Raji (cell line): ENCODE data around the gene WDR38.

ENCODE experiments used
- POLR2A ChIP-seq: IDR thresholded peaks from 2 replicates; pipeline ENCODE4 v1.6.1; 2011; ENCODE audit warnings: low read depth, low read length, control low read depth; ENCODE audit not compliant: insufficient read depth

Gene WDR38, protein sequence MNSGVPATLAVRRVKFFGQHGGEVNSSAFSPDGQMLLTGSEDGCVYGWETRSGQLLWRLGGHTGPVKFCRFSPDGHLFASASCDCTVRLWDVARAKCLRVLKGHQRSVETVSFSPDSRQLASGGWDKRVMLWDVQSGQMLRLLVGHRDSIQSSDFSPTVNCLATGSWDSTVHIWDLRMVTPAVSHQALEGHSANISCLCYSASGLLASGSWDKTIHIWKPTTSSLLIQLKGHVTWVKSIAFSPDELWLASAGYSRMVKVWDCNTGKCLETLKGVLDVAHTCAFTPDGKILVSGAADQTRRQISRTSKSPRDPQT

GRCh38 chr9:124852829-124853531, at the start of gene WDR38:
Gene WDR38, plus strand, starts transcription at chr9:124853460. Its CDS starts 72 bp downstream, at chr9:124853532.
- TF ChIP-seq POLR2A: no peak

GRCh38 chr9:124803911-124804310, 49.3 kb upstream of the WDR38 start:
- no peak for TF ChIP-seq POLR2A

DNA sequence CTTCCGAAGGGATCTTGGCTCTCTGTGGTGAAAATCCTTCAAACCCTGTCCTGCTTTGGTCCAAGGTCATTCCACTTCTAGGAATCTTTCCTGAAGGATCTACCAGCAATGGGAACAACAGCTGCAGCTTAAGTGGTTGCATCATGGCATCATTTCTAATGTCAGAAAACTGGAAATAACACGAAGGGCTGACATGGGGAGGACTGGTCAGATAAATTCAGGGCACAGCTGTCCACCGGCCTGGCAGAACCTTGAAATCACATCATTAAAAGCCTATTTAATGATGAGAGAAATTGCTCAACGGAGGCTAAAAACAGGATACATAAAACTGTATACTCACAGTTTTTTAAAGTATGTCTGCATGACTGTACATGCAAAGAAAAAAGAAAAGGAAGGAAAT, 48.1 kb upstream of the WDR38 start:
- TF ChIP-seq POLR2A: no peak

DNA sequence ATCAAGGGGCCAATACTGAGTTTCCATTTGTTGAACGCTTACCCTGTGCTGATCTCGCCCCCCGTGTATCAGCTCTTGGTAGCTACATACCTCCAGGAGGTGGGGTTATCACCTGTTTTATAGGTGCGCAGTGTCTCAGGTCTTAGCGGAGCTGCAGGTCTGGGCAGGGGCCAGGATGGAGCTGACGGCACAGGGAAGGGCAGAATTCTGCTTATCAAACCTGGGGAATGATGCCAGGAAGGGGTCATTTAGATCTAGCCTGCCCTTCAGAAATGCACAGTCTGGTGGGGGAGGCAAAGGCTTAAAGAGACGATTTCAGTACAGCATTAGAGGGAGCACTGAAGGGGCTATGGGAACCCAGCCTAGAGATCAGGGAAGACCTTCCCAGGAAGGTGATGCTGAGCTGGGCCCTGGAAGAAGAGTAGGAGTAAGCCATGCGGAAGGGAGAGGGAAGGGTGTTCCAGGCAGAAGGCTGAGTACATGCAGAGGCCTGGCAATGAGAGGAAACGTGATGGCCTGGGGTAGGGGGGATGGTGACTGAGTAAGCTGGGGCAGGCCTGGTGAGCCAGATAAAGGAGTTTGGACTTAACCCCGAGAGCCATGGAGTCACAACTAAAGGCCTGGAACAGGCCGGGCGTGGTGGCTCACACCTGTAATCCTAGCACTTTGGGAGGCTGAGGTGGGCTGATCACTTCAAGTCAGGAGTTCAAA, 44.9 kb upstream of the WDR38 start:
- no peak for TF ChIP-seq POLR2A

DNA sequence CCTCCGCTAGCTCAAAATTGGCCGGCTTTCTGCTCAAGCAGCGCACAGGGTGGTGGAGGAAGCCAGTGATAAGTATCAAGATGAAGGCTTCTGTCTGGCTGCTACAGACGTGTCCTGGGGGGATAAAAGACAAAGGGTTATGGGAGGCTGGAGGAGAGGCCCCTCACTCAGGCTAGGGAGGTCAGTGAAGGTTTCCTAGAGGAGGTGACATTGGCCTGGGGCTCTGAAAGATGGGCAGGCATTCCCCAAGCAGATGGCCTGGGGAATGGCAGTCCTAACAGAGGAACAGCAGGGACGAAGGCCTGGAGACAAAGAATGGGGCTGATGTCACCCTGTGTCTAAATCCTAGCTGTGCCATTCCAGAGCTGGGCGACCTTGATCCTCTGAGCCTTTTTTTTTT, 44.0 kb upstream of the WDR38 start:
- TF ChIP-seq POLR2A: no peak

GRCh38 chr9:124809741-124810500, 43.3 kb upstream of the WDR38 start:
- TF ChIP-seq POLR2A: no peak

DNA sequence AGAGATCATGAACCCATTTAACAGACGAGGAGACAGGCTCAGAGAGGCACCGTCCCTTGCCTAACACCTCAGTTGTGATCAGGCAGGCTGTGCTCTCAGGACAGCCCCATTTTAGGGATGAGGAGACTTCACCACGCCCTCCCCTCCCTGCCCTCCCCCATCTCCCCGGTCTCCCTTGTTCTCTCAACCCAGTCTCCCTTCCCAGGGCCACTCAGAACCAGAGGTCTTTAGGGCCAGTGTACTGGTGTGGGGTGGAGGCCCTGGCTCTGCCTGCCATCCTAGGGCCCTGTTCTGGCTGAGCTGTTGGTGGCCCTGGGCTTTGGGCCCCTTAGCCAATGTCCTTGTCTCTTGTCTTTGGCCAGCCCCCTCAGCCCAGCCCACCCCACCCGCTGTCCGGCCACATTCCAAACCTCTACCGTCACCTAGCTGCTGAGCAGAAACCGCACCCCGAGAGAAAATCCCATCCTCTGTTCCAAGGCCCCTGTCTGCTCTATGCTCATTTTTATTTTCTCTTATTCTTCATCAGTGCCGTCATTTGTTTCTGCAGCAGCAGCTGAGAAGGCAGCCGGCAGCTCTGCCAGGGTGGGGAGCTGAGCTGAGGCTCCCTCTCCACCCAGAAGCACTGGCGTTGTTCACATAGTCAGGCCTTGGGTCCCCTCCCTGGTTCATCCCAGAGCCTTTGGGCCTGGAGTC, 42.5 kb upstream of the WDR38 start:
- no peak for TF ChIP-seq POLR2A

- TF ChIP-seq POLR2A: no peak
Measured at GRCh38 chr9:124812441-124812876, 40.8 kb upstream of the WDR38 start.

GRCh38 chr9:124813041-124813440, 40.2 kb upstream of the WDR38 start:
- no peak for TF ChIP-seq POLR2A

GRCh38 chr9:124813501-124814163, 39.6 kb upstream of the WDR38 start:
- TF ChIP-seq POLR2A: no peak

GRCh38 chr9:124814164-124814535, 39.1 kb upstream of the WDR38 start:
- TF ChIP-seq POLR2A: no peak

GRCh38 chr9:124815601-124816000, 37.7 kb upstream of the WDR38 start:
- no peak for TF ChIP-seq POLR2A

DNA sequence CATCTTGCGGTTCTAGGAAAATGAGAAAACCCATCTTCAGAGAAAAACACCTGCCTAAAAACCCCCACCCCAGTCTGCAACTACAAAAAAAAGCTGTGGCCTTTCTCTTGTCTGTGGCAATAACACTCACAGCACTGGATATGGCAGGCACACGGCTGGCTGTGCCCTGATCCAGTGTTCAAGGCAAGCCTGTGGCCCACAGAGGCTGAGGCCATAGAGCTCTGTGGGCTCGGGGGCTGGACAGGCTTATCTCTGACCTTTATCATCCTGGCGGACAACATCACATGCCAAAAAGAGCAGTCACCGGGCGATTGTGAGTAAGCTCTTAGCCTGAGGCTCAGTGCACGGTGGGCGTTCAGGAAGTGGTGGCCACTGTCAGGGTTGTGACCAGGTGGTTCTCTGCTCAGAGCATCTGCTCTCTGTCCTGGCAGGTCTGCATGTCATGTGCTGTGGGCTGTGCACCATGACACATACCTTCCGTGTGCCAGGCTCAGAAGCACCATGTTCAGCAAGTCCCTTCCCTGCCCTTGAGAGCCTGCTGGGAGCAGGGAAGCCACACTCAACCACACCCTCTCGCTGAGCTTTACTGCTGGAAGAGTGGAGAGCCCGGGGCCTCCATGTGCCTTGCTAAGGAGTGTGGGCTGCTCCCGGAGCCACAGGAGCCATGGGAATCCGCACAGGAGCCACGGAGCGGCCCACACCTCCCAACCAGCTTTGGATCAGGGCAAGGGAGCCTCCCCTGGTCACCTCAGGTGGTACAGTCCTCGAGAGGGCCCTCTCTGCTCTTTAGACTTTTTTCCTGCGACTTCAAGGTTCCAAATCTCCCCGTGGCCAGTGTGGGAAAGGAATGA, 34.6 kb upstream of the WDR38 start:
- no peak for TF ChIP-seq POLR2A
